ENCODE measurements around the gene CD81.
"Not testable (repeated sequence)": the region's sequence is repeated elsewhere in the genome, so short reads cannot be mapped to it uniquely, and the experiment has no call there.

Gene CD81

DNA sequence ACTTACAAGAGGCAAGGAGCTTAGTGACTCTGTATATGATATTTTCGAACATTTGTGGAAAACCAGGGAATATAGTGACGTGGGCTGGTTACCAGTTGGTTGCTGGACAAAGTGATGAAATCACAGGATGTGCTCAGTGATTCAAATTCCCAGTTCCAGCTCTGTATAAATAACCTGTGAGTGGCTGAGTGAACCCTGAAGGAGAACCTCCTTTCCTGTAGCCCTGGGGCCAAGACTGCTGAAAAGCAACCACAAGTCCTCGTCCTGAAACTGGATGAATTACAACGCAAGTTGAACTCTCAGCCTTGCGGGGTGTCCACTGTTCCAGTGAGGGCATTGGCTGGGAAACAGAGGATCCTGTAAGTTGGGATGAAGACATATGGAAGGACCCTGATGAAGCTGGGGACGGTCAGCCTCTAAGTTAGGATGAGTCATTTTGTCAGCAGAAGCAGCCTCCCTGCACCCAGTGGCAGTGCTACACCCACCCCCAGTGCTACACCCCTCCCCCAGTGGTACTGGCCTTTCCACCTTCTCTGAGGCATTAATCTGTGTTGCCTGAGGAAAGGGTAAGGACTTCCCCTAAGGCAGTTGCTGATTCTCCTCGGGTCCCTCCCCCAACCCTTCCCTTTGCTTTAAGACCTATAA is 22.0 kb upstream of the CD81 start:
- H3K27ac ChIP-seq: no peak overlapping the region
- no peak for DNase-seq (ENCODE audit: low read depth, low spot score)

DNA sequence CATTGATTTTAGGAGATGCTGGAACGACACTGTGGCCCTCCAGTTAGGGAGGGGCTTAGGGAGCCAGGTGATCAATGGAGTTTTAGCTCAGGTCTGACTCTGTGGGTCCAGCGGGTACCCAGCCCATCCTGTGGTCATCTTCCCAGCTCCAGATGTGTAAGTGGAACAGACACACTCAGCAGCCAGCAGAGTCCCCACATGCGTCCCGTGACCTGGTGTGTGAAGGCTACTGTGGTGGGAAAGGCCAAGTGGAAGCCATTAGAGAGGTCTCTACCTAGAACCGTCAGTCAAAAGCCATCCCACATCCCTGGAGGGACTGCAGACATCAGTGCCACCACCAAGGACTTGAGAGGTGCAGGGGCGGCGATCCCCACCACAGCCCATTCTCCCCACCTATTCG is 19.9 kb upstream of the CD81 start:
- H3K27ac ChIP-seq: no peak overlapping the region
- DNase-seq (ENCODE audit: low read depth, low spot score): no peak

DNA sequence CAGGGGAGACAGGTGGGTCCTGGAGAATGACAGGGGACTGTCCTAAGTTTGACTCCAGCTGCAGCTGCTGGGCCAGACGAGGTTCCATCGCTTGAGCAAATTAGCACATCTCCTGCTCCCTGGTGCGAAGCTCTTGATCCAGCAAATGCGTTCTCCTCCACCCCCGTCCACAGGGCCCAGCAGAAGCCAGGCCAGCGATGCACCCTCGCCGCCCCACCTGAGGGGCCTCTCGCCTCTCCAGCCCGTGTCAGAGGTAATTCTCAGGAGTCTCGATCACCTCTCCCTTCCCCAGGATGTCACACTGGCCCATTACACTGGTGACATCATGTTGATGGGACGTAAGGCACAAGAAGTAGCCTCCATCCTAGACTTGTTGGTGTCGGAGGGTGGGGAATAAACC is 19.5 kb upstream of the CD81 start:
- H3K27ac ChIP-seq; DNase-seq (ENCODE audit: low read depth, low spot score): not testable (repeated sequence)

DNA sequence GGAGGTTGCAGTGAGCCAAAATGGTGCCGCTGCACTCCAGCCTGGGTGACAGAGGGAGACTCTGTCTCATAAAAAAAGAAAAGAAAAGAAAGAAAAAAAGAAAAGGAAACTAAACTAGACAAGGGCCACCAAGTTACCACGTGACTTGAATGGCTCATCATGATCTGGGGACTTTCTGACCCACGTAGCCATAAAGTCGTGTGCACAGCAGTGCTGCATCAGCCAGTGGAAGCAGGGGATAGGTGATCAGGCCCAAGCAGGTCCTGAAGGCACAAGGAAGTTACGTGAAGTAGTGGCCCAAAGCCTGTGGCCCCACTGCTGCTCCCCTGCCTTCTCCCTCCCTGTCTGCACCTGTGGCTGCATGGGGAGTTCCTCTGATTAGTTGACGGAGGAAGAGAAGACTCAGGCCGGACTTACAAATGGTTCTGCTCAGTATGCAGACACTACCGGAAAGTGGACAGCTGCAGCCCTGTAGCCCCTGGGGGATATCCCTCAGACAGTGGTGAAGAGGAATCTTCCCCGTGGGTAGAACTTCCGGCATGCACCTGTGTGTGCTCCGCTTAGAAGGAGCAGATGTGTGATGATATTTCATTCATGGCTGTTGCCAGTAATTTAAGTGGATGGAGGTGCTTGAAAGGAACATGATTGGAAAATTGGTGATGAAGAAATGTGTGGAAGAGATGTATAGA is 18.2 kb upstream of the CD81 start:
- no peak overlapping the region for H3K27ac ChIP-seq
- no peak for DNase-seq (ENCODE audit: low read depth, low spot score)

DNA sequence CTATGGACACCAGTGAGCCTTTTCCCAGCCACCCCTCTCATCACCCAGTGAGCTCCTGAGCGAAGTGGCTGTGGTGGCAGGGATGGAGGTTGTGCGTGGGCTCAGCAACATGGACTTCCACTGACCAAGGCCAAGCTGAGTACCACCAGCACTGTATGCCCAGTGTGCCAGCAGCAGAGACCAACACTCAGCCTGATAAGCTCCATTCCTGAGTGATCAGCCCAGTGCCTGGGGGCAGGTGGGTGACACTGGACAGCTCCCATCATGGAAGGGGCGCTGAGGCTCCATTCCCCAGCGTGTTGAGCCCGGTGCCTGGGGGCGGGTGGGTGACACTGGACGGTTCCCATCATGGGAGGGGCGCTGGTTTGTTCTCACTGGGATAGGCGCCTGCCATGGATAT is 17.6 kb upstream of the CD81 start:
- H3K27ac ChIP-seq: no peak overlapping the region
- DNase-seq (ENCODE audit: low read depth, low spot score): no peak

DNA sequence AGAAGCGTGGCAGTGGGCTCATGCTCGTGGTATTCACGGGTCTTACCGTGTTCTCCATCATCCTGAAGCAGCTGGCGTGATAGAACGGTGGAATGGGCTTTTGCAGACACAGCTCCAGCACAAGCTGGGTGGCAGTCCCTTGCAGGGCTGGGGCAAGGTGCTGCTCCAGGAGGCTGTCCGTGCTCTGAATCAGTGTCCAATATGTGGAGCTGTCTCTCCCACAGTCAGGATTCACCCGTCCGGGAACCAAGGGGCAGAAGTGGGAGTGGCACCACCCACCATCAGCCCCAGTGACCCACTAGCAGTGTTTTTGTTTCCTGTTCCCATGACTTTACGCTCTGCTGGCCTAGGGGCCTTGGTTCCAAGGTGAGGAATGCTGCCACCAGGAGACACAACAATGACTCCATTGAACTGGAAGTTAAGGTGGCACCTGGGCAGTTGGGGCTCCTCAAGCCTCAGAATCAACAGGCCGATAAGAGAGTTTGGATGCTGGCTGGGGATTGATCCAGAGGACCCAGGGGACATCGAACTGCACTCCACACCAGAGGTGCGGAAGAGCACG is 16.9 kb upstream of the CD81 start:
- no peak for DNase-seq (ENCODE audit: low read depth, low spot score)
- no peak overlapping the region for H3K27ac ChIP-seq

DNA sequence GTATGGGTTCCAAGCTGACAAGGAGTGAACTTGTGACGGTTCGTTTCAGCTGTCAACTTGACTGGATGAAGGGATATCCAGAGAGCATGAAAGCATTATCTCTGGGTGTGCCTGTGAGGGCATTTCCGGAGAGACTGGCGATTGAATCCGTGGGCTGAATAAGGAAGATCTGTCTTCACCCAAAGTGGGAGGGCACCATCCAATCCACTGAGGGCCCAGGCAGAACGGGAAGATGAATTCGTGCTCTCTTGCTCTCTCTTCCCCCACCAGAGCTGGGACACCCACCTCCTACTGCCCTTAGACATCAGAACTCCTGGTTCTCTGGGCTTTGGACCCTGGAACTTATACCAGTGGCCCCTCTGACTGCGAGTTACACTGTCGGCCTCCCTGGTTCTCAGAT is 15.5 kb upstream of the CD81 start:
- DNase-seq (ENCODE audit: low read depth, low spot score): no peak
- no peak overlapping the region for H3K27ac ChIP-seq

DNA sequence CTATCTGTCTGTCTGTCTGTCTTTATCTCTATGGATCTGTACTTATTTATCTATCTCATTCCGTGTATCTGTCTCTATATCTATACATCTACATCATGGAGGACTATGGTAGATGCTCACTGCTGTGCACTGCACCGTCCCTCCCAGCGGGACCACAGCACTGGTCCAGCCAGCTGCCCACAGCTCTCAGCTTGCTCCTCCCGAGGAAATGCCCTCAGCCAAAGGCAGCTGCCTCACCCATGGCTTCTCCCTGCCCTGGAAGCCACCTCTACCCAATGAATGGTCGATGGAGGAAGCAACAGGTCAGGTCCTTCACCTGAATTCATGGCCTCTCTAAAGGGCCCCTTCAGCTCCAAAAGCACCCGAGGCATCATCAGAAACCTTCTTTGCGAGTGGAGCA is 14.7 kb upstream of the CD81 start:
- H3K27ac ChIP-seq: no peak overlapping the region
- no peak for DNase-seq (ENCODE audit: low read depth, low spot score)

DNA sequence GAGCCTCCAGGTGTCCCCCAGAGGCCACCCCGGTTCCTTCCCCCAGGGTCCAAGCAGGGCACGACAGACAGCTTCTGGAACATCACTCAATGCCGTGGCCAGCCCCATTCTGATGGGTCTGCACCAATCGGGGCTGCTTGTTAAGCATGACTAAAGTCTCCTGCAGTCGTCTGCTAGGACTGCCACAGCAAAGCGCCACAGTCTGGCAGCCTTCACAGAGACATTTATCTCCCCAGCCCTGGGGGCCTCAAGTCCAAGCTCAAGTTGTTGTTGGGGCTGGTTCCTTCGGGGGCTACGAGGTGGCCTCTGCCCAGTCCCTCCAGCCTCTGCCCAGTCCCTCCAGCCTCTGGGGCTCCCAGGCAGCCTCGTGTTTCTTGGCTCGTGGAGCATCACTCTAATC is 14.0 kb upstream of the CD81 start:
- no peak for DNase-seq (ENCODE audit: low read depth, low spot score)
- H3K27ac ChIP-seq: no peak overlapping the region

DNA sequence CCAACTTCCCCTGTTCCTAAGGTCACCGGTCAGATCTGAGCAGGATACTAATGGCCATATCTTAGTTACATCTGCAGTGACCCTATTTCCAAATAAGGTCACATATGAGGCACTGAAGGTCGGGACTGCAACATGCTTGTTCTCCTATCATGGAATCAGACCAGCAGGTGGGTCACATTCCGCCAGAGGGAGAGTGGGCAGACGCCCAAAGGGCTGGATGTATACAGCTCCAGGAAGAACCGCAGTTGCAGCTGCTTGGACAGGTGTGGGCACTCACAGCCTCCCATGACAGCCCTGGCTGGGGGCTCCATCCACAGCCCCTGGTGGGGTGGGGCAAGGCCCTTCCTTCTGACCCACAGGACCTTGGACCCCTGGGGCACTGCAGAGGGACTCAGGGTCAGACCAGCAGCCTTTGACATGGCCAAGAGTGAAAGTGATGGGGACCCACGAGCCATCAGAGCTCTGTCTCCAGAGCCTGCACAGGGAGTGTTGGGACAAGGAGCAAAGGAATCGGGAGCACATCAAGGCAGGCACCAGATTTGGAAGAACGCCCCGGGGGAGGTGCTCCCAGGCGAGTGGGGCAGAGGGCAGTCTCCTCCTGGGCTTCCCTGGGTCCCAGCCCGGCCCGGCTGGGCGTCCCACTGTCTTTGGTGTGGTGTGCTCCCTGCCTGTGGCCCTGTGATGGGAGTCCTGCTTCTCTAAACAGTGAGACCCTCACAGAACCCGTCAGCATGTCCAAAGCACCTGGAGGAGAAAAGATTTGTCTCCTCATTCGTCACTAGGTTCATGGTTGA is 13.3 kb upstream of the CD81 start:
- no peak for DNase-seq (ENCODE audit: low read depth, low spot score)
- no peak overlapping the region for H3K27ac ChIP-seq

DNA sequence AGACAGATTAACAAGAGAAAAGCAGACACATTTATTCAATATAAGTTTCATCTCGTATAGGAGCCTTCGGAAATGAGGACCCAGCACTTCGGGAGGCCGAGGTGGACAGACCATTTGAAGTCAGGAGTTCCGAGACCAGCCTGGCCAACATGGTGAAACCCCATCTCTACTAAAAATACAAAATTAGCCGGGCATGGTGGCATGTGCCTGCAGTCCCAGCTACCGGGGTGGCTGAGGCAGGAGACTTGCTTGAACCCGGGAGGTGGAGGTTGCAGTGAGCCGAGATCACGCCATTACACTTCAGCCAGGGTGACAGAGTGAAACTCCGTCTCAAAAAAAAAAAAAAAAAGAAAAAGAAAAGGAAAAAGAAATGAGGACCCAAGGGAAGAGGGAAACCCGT is 12.7 kb upstream of the CD81 start:
- not testable (repeated sequence) for H3K27ac ChIP-seq; DNase-seq (ENCODE audit: low read depth, low spot score)

DNA sequence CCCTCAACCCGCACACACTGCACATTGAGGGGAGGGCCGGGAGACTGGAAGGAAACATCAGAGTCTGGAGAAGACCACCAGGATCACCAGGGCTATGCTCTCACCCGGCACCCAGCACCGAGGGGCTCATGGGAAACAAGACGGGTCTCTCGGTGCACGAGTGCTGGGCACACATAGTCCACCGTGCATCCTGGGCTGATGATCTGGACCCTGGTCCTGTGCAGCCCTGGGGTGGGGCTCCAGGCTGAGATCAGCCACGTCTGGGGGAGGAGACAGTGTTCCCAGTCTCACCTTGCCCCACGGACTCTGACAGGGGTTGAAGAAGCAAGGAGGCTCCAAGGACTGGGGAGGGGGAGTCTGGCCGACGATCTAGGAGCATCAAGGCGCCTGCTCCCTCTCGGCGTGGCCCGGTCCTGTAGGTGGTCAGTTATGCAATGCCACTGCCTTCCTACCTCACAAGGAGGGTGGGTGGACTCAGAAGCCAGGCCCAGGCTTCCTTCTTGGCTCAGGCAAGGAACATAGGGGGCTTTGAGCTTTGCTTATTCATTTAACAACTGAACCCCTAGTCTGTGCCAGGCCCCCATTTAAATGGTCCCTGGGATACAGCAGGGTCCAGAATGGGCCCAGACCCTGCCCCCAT is 11.4 kb upstream of the CD81 start:
- DNase-seq (ENCODE audit: low read depth, low spot score): no peak
- H3K27ac ChIP-seq: no peak overlapping the region

DNA sequence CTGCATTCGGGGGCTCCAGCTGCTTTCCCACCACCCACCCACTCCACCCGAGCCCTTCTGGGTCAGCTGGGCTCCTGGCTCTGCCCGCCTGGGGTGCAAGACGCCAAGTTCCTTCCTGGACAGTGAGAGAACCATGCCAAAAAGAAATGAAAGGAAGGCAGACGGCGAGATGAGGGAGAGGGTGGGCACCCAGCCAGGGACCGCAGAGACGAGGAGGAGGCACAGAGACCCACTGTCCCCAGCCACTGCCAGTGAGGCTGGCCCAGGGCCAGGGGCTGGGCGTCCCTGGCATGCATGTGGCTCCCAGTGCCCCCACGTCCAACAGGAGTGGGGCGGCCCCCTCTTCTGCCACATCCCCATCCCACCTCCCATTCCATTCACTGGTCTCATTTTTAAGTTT is 10.8 kb upstream of the CD81 start:
- H3K27ac ChIP-seq: no peak overlapping the region
- no peak for DNase-seq (ENCODE audit: low read depth, low spot score)

DNA sequence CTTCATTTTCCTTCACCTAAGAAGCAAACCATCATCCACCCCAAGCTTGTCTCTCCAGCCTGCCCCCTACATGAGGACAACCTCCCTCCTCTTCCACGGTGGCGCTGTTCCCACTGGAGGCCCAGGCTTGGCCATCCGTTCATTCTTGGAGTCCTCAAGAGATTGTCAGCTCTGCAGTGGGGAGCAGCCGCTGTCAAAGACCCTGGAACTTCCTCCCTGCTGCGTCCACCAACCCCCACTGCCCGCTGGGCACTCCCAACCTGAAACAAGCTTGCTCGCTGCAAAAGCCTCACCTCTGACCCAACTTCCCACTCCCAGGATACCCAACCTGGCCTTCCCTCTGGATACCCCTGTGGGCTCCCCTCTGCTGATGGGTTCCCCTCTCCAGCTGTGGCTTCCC is 10.4 kb upstream of the CD81 start:
- DNase-seq (ENCODE audit: low read depth, low spot score): no peak

DNA sequence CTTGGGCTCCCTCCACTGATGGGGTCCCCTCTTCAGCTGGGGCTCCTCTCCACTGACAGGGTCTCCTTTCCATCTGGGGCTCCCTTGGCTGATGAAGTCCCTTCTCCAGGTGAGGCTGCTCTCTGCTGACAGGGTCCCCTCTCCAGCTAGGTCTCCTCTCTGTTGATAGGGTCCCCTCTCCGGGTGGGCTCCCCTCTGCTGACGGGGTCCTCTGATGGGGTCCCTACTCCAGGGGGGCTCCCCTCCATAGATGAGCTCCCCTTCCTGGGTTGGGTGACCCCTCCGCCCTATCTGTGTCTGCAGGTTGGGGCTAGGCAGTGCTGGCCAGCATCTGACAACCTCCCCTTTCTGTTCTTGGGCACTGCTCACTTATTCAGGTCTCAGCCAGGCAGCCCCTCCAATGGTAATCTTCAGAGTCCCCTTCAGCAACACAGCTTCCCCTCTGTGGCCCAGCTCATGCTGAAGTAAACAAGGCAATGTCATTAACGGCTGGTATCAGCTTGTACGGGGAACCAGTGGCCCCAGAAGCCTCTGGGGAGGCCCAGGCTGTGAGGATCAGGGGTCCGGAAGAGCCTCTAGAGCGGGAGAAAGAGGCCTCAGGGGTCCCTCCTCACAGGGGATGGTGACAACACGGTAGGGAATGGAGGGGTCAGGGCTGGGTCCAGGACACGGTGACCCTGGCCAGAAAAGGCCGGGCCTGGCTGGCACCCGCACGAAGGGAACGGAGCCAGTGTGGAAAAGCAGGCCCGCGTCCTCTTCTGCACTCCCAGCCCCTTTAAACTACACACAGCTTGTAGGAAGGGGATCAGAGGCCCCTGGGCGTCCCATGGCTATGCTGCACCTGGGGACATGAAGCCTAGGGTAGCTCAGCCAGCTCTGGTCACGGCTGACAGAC is 9.6 kb upstream of the CD81 start:
- no peak overlapping the region for H3K27ac ChIP-seq
- no peak for DNase-seq (ENCODE audit: low read depth, low spot score)

More for the DNA sequence above, 10.4 kb upstream of the CD81 start:
- no peak overlapping the region for H3K27ac ChIP-seq

DNA sequence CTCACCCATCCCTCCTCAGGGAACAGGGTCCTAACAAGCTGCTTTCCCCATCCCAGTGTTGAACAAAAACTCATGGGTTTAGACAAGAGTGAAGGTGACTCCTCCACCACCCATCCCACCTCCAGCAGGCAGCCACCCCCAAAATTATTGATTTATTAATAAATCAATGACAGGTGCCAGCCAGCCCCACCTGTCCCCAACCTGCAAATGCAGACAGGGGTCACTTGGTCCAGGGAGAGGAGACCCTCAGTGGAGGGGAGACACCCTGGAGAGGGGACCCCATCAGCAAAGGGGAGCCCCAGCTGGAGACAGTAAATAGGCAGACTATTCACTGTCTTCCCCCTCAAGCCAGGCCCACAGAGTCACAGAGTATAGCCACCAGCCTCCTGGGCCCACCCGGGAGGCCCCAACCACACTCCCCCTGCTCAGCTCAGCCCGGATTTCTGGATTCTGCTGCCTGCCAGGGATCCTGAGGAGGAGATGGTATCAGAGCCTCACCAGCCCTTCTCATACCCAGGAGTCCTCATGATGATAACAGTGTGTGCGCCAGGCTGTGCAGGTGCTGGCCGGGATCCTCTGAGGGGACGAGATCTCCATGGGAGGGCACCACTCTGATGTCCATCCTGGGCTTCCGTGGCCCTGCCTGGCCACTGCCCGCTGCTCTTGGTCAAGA is 8.8 kb upstream of the CD81 start:
- H3K27ac ChIP-seq: no peak overlapping the region
- DNase-seq (ENCODE audit: low read depth, low spot score): no peak

DNA sequence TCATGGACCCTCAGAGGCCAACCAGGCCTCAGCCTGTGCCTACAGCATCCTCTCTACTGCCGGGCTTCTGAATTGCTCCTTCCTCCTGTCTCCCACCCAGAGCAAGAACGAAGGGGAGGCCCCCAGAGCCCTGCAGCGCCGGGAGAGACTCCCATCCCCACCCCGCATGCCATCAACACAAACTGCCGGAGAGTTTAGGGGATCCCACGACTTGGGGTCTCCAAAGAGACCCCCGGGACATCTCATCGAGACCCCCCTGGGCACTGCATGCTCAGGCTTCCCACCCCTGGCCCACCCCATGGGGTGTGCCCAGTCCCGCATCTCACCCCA is 8.3 kb upstream of the CD81 start:
- DNase-seq (ENCODE audit: low read depth, low spot score): no peak

DNA sequence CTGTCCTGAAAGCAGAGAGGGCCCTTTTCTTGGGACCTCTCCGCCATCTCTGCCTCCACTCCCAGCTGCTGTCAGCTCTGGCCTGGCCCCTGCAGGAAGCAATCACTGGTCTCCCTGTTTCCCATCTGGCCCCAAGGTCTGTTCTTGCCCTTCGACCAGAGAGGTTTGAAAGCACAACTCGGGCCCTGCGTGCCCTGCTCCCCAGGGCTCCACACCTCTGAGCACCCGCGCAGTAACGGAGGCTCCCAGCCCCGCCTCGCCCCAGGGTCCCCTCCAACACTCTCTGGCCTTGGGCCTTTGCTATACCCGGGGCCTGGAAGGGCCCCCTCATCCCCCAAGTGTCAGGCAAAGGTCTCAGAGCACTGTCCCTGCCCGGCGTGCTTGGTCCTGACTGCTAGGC is 7.8 kb upstream of the CD81 start:
- no peak for DNase-seq (ENCODE audit: low read depth, low spot score)
- no peak overlapping the region for H3K27ac ChIP-seq

More for the DNA sequence above, 8.3 kb upstream of the CD81 start:
- H3K27ac ChIP-seq: no peak overlapping the region

DNA sequence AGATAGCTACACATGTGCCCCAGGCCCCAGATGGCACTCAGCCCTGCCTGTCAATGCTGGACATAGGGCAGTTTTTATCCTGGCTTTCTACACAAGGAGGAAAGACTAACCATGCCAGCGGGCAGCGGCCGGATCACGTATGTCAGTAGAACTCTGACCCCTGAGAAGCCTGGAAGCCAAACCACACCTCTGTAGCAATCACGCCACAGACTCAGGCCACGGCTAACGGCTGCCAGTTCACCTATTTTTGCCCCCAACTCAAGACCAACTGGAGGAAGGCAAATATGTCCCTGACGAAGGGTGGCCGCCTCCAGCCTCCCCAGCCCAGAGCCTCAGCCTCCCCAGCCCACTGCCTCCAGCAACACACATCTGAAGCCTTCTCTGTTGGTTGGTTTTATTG is 7.2 kb upstream of the CD81 start:
- no peak overlapping the region for H3K27ac ChIP-seq

More for the DNA sequence above, 7.2 kb upstream of the CD81 start:
- no peak for DNase-seq (ENCODE audit: low read depth, low spot score)
